Esophagus muscularis mucosa (tissue), 2 donors: Measurements from ENCODE around the gene ANXA5.

Source experiments
- EP300 ChIP-seq: sonication (generic); formaldehyde crosslinking; IDR thresholded peaks from one replicate; pipeline ENCODE4 v1.6.1; 2017; ENCODE audit warnings: antibody characterized with exemption
- POLR2A ChIP-seq: fragments of 450-650 bp; IDR thresholded peaks from one replicate; pipeline ENCODE4 v1.6.1; 2017; ENCODE audit warnings: antibody characterized with exemption, moderate library complexity, mild to moderate bottlenecking, low read depth

GRCh38 chr4:121684016-121684415 is 12.8 kb downstream of the ANXA5 start:
- TF ChIP-seq EP300 = no peak
- TF ChIP-seq POLR2A = no peak
